ENCODE results near the gene HK1. TPM values are rescaled to one million over a fixed set of nuclear protein-coding genes. Genes with fewer than 3 reads are reported as not detected.

Gene HK1
- total and polyA plus RNA-seq, 2 of the 4 experiments (the other 2 are of a cell fraction) = 53.7 to 90.5 TPM

DNA sequence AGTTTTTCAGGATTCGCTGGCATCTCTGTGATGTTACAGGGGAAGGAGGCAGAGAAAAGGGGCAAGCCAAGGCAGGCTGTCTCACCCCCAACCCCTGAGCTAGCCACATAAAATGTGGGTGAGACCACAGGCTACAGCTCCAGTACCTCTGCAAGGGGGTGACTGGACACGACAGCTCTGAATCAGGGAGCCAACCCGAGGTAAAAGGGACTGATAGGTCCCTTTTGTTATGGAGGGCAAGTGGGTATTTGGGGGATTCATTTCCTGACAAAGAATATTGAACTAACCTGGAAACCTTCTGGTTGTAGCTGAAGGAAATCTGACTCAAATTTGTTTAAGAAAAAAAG lies 71.2 kb downstream of the HK1 start:
- Histone ChIP-seq H3K27me3 (ENCODE audit: control insufficient read depth, insufficient read depth, low read length) (no peaks in the 10 kb centered on the region), H3K9me1 (ENCODE audit: insufficient read depth, low read length) (peaks cover 32% of the 10 kb centered on the region), H3K14ac (replicated peaks; ENCODE audit: low read depth, low read length) (peak overlapping the region; percentile 27), H2AFZ (replicated peaks; ENCODE audit: low read length, poor library complexity) (peak overlapping the region; percentile 77), H2AK5ac (ENCODE audit: low read depth, low read length) (peak overlapping the region; percentile 47; the same call in 1 of the 2 replicates), H2BK15ac (ENCODE audit: low read depth, low read length) (peak overlapping the region; percentile 42; the same call in 1 of the 3 replicates), H3K4ac (ENCODE audit: low read depth, low read length) (peak overlapping the region; percentile 81), H4K91ac (ENCODE audit: insufficient read depth, low read depth, low read length) (peak overlapping the region; percentile 35), H2BK5ac (ENCODE audit: low read depth, low read length, poor library complexity, severe bottlenecking) (peak overlapping the region; percentile 17), H3K79me1 (ENCODE audit: low read depth in 1 of 2, low read length in 2 of 2) (peaks cover 43 to 80% of the 10 kb centered on the region in 2 experiments), H4K5ac (ENCODE audit: low read depth, low read length) (no peak overlapping the region), H3K4me1 (ENCODE audit: control insufficient read depth, insufficient read depth, low read length) (peaks cover 19% of the 10 kb centered on the region), H2BK20ac (ENCODE audit: low read depth, low read length) (peak overlapping the region; percentile 68), H3K18ac (ENCODE audit: low read depth, low read length) (no peak overlapping the region), H3K36me3 (ENCODE audit: control insufficient read depth, insufficient read depth, low read length) (peaks cover 14% of the 10 kb centered on the region), H3K9ac (ENCODE audit: low read depth, low read length) (no peak overlapping the region), H3K9me3 (ENCODE audit: control insufficient read depth, insufficient read depth, low read length) (no peaks in the 10 kb centered on the region), H3K4me3 (ENCODE audit: insufficient read depth, low read depth, low read length) (no peak overlapping the region), H2AK9ac (replicated peaks; ENCODE audit: low read depth, low read length, poor library complexity) (peak overlapping the region; percentile 71), H4K20me1 (ENCODE audit: insufficient read depth, low read length) (peaks cover 23% of the 10 kb centered on the region), H4K8ac (ENCODE audit: low read depth in 2 of 2, low read length in 2 of 2) (peak overlapping the region in 1 of 2 experiments; percentile 88; a peak in 2 of 4 replicates), H3K56ac (ENCODE audit: extremely low read depth, insufficient read depth, low read length) (no peak overlapping the region), H2BK120ac (ENCODE audit: low read depth, low read length) (peak overlapping the region; percentile 50), H3K27ac (ENCODE audit: insufficient read depth, low read length) (peak overlapping the region; percentile 45; the same call in 1 of the 2 replicates), H3K4me2 (ENCODE audit: low read depth, low read length) (no peak overlapping the region), H3K23ac (ENCODE audit: low read depth, low read length) (peak overlapping the region; percentile 21; the same call in 1 of the 2 replicates)
- ChIA-PET CTCF (no interaction called here), POLR2A (ENCODE audit: unreplicated experiment) (no interaction called here)
- dilution Hi-C loops (cut with HindIII; ENCODE audit: low sequenced_read_pairs, unreplicated experiment) = no loop called here
- no peak for ATAC-seq (ENCODE audit: low read depth)
- no CpG with 5 or more reads among the region's 3 CpGs for WGBS, 2 experiments (ENCODE audit: extremely low coverage in 2 of 2, insufficient read length in 1 of 2)
- no TSS peak for BruUV-seq (replicated peaks)
- no peak for DNase-seq
- intact Hi-C loops (cut with micrococcal nuclease) = no loop called here
- in situ Hi-C loops (cut with MboI; ENCODE audit: low sequenced_read_pairs) = no loop called here
- no peak for TF ChIP-seq RFX5 (IDR thresholded peaks at IDR 0.05; ENCODE audit: low read depth, low read length)
